Measurements from ENCODE around the gene TRPM3.
"Not testable (repeated sequence)": the region's sequence is repeated elsewhere in the genome, so short reads cannot be mapped to it uniquely, and the experiment has no call there.

The TRPM3 gene

GRCh38 chr9:70656281-70656680 is 465.1 kb downstream of the TRPM3 start:
- no peak for TF ChIP-seq CTCF (IDR thresholded peaks at IDR 0.05; ENCODE audit: low read depth, low read length)
- no peak overlapping the region for H3K4me3 ChIP-seq (ENCODE audit: low read depth, low read length)

- no peak overlapping the region for H3K4me3 ChIP-seq (ENCODE audit: low read depth, low read length)
- TF ChIP-seq CTCF (IDR thresholded peaks at IDR 0.05; ENCODE audit: low read depth, low read length): no peak
These were observed 467.3 kb downstream of the TRPM3 start for GRCh38 chr9:70654144-70654543.

DNA sequence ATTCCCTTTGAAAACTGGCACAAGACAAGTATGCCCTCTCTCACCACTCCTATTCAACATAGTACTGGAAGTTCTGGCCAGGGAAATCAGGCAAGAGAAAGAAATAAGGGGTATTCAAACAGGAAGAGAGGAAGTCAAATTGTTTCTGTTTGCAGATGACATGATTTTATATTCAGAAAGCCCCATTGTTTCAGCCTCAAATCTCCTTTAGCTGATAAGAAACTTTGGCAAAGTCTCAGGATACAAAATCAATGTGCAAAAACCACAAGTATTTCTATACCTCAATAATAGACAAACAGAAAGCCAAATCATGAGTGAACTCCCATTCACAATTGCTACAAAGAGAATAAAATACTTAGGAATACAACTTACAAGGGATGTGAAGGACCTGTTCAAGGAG is 476.8 kb downstream of the TRPM3 start:
- not testable (repeated sequence) for H3K4me3 ChIP-seq (ENCODE audit: low read depth, low read length)

DNA sequence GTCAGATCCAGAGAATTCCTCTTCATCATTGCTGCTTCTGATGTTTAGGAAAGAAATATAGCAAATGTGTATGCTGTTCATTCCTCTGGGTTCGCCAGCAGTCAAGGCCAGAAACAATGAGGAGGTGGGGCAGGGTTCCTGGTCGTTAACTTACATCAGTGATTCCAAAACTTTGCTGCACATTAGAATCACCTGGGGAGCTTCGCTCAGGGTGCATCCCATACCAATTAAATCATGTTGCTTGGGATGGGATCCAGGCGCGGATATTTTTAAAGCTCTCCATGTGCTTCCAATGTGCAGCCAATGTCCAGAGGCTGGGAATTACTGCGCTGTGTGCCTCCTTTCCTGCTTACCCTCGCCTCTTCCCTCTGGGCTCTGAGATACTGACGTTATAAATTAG is 479.1 kb downstream of the TRPM3 start:
- H3K4me3 ChIP-seq (ENCODE audit: low read depth, low read length): no peak overlapping the region
- no peak for TF ChIP-seq CTCF (IDR thresholded peaks at IDR 0.05; ENCODE audit: low read depth, low read length)

GRCh38 chr9:70641631-70642030 is 479.8 kb downstream of the TRPM3 start:
- TF ChIP-seq CTCF (IDR thresholded peaks at IDR 0.05; ENCODE audit: low read depth, low read length): no peak
- H3K4me3 ChIP-seq (ENCODE audit: low read depth, low read length): no peak overlapping the region

DNA sequence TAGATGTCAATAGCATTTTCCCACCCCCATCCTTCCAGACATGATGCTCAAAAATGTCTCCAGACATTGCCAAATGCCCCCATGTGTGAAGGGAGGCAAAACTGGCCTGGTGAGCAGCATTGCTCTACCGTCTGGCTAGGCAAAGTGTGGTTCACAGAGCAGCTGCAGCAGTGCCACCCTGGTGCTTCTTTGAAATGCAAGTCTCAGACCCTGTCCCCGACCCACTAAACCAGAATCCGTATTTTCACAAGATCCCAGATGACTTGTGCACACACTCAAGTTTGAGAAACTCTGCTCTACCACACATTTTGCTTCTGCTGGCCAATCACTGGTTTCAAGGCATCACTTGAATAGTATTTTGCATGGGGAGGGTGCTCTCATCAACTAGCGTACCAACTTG is 480.4 kb downstream of the TRPM3 start:
- TF ChIP-seq CTCF (IDR thresholded peaks at IDR 0.05; ENCODE audit: low read depth, low read length): no peak
- no peak overlapping the region for H3K4me3 ChIP-seq (ENCODE audit: low read depth, low read length)

DNA sequence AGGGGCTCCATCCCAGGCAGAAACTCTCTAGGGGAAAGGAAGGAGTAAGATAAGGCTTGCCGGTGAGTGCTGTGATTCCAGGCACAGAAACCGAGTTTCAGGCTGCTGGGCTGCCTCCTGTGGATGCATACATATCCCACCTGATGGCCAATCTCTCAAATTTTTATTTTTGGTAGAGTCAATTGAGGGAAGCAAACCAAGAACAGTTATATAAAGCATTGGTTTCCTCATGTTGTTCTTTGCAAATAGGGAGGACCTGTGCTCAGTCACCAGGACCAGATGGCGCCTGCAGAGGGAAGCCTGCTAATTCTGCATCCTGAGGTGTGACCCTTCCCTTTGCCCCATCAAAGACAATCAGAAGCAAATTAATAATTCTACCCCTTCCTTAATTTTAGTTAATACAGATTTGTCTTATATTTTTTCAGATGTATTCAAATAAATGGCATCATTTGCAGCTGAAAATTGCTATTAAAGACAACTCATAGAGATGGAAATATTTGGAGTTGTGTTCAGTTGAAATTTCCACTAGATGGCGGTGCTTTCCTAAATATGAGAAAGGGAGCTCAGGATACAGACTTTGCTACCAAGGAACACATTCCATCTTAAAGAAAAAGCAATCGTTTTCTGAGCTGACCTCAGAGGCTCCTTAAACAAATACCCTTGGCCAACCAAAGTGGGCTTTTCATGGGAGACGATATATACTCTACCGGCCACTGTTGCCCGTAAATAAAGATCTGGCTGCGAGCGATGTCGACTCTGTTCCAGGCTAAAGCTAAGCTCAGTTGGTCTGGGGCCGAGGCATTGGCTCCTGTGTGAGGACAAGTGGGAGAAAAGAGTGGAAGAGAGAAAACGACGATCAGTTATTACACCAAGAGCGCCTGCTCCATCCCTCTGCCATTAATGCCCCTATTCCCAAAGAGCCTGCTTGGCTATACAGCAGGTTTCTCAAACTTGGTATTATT is 481.3 kb downstream of the TRPM3 start:
- H3K4me3 ChIP-seq (ENCODE audit: low read depth, low read length): no peak overlapping the region
- peak; percentile 44; the same call in 1 of the 2 replicates for TF ChIP-seq CTCF (IDR thresholded peaks at IDR 0.05; ENCODE audit: low read depth, low read length)

All from WI38 (cell line).